D721Med (cell line): Measurements from ENCODE around the gene PDE6H.

Source experiments
- DNase-seq: peaks from one replicate; pipeline ENCODE4 v3.0.0; 2011; ENCODE audit warnings: low spot score; ENCODE audit not compliant: insufficient read length
- FAIRE-seq: peaks from 2 replicates; lab custom pipeline; 2011; peaks lifted over from hg19 to GRCh38; lab: Jason Lieb, UNC
- TF ChIP-seq, protein P1 (sequence below): IDR thresholded peaks from 2 replicates; pipeline ENCODE4 v1.5.1; 2012; ENCODE audit warnings: mild to moderate bottlenecking, control low read depth; ENCODE audit not compliant: insufficient read depth; ENCODE audit errors: missing control alignments

Gene PDE6H

DNA sequence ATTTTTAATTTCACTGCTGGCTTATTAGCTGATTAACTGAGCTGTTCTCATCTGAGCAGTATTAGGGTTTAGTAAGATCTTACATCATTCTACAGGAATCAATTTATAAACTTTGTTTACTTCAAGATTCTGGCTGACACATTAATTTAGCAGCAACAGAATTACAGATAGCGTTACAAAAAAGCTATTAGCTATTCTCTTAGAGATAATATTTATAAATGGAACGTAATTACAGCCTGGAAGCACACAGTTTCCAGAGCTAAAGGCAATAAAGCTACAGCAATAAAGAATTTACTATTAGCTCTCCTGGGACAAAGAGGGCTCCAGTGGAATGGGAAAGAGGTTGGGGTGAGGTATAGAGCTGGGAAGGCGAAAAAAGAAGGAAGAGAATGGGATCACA lies 34.7 kb downstream of the PDE6H start:
- DNase-seq (no peak), FAIRE-seq (no peak)
- TF ChIP-seq, protein P1, sequence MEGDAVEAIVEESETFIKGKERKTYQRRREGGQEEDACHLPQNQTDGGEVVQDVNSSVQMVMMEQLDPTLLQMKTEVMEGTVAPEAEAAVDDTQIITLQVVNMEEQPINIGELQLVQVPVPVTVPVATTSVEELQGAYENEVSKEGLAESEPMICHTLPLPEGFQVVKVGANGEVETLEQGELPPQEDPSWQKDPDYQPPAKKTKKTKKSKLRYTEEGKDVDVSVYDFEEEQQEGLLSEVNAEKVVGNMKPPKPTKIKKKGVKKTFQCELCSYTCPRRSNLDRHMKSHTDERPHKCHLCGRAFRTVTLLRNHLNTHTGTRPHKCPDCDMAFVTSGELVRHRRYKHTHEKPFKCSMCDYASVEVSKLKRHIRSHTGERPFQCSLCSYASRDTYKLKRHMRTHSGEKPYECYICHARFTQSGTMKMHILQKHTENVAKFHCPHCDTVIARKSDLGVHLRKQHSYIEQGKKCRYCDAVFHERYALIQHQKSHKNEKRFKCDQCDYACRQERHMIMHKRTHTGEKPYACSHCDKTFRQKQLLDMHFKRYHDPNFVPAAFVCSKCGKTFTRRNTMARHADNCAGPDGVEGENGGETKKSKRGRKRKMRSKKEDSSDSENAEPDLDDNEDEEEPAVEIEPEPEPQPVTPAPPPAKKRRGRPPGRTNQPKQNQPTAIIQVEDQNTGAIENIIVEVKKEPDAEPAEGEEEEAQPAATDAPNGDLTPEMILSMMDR, result no peak

GRCh38 chr12:15011162-15011561 lies 38.3 kb downstream of the PDE6H start:
- DNase-seq, result no peak
- TF ChIP-seq, protein P1, result peak; percentile 5
- FAIRE-seq, result no peak

GRCh38 chr12:15013634-15014179 lies 40.9 kb downstream of the PDE6H start:
- DNase-seq (no peak), FAIRE-seq (no peak)
- TF ChIP-seq, protein P1, result no peak

GRCh38 chr12:15014708-15015107 lies 41.9 kb downstream of the PDE6H start:
- no peak for FAIRE-seq
- DNase-seq, result no peak
- TF ChIP-seq, protein P1, result no peak

DNA sequence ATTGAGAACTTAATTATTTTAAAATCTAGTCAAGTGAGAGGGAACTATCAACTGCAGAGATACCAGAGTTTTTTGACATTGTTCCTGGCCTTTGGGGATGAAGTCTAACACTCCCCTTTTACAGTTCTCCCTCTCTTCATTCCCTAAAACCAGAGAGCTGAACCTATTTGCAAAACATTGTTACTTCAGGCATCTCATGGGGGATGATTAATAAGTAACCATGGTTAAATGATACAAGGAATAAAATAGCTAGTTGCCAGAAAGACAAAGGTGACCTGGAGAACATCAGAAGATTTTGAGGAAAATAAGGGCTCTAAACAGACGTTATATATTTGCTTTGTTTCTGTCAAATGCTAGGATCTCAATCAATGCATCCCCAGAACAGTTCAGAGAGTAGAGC lies 42.3 kb downstream of the PDE6H start:
- TF ChIP-seq, protein P1, result no peak
- DNase-seq (no peak), FAIRE-seq (no peak)

GRCh38 chr12:15020156-15020555 lies 47.3 kb downstream of the PDE6H start:
- DNase-seq (no peak), FAIRE-seq (no peak)
- TF ChIP-seq, protein P1, result no peak
